ENCODE measurements around the gene FRYL.

The FRYL gene

GRCh38 chr4:48777739-48778138, 2.3 kb downstream of the FRYL start:
- H3K4me3 ChIP-seq (ENCODE audit: control insufficient read depth, low read depth, low read length) = peak overlapping the region; percentile 87
- no peak for DNase-seq (ENCODE audit: low read depth)
- no peak for TF ChIP-seq CTCF (conservative IDR thresholded peaks at IDR 0.05; ENCODE audit: control insufficient read depth, insufficient read depth, low read depth, low read length)

GRCh38 chr4:48774760-48775710, 5.0 kb downstream of the FRYL start:
- DNase-seq (ENCODE audit: low read depth) = no peak
- H3K4me3 ChIP-seq (ENCODE audit: control insufficient read depth, low read depth, low read length) = no peak overlapping the region
- no peak for TF ChIP-seq CTCF (conservative IDR thresholded peaks at IDR 0.05; ENCODE audit: control insufficient read depth, insufficient read depth, low read depth, low read length)

GRCh38 chr4:48772556-48772955, 7.5 kb downstream of the FRYL start:
- no peak for DNase-seq (ENCODE audit: low read depth)
- TF ChIP-seq CTCF (conservative IDR thresholded peaks at IDR 0.05; ENCODE audit: control insufficient read depth, insufficient read depth, low read depth, low read length) = no peak
- H3K4me3 ChIP-seq (ENCODE audit: control insufficient read depth, low read depth, low read length) = no peak overlapping the region

- DNase-seq (ENCODE audit: low read depth) = no peak
- H3K4me3 ChIP-seq (ENCODE audit: control insufficient read depth, low read depth, low read length) = no peak overlapping the region
- TF ChIP-seq CTCF (conservative IDR thresholded peaks at IDR 0.05; ENCODE audit: control insufficient read depth, insufficient read depth, low read depth, low read length) = peak; percentile 19
Measured at GRCh38 chr4:48767055-48767929, 12.8 kb downstream of the FRYL start.

DNA sequence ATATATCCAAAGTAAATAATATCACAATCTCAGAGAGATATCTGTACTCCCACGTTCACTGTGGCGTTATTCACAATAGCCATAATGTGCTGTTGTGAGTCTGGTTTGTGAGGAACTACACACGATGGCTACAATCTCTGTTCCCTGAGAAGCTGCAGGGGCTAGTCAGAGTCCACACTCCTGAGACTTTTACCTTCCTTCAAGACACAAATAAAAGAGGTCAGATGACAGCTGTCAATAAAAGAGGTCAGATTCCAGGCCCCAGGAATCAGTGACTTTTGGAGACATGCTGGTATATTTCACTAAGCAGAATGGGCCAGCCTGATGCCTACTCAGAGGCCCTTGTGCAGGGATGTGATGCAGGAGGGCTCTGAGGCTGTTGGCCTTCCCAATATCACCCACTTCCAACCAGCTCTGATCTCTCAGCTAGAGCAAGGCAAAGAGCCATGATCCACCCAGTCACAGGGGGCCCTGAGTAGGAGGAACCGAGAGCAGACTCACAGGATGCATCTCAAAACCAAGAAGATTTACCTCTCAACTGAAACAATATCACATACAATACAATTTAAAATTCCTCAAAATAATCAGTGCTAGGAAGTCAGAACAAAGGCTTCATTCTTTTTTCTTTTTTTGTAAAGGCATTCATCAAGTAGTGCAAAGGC, 13.8 kb downstream of the FRYL start:
- no peak overlapping the region for H3K4me3 ChIP-seq (ENCODE audit: control insufficient read depth, low read depth, low read length)
- TF ChIP-seq CTCF (conservative IDR thresholded peaks at IDR 0.05; ENCODE audit: control insufficient read depth, insufficient read depth, low read depth, low read length) = no peak
- DNase-seq (ENCODE audit: low read depth) = no peak

GRCh38 chr4:48762408-48762807, 17.7 kb downstream of the FRYL start:
- no peak for TF ChIP-seq CTCF (conservative IDR thresholded peaks at IDR 0.05; ENCODE audit: control insufficient read depth, insufficient read depth, low read depth, low read length)
- DNase-seq (ENCODE audit: low read depth) = no peak
- no peak overlapping the region for H3K4me3 ChIP-seq (ENCODE audit: control insufficient read depth, low read depth, low read length)

Measured in fibroblast of mammary gland (primary cell).